GM12874 (cell line): ENCODE measurements around the gene TEX22.

Experiments used
- CTCF ChIP-seq: IDR thresholded peaks from 2 replicates; pipeline ENCODE4 v1.5.1; 2011; ENCODE audit warnings: low read depth, mild to moderate bottlenecking, control low read depth, low read length, moderate library complexity; ENCODE audit not compliant: insufficient read depth

The TEX22 gene

GRCh38 chr14:105417690-105418121 lies 19.4 kb downstream of the TEX22 start:
- TF ChIP-seq CTCF, result no peak

GRCh38 chr14:105418269-105419194 lies 20.2 kb downstream of the TEX22 start:
- TF ChIP-seq CTCF, result no peak

DNA sequence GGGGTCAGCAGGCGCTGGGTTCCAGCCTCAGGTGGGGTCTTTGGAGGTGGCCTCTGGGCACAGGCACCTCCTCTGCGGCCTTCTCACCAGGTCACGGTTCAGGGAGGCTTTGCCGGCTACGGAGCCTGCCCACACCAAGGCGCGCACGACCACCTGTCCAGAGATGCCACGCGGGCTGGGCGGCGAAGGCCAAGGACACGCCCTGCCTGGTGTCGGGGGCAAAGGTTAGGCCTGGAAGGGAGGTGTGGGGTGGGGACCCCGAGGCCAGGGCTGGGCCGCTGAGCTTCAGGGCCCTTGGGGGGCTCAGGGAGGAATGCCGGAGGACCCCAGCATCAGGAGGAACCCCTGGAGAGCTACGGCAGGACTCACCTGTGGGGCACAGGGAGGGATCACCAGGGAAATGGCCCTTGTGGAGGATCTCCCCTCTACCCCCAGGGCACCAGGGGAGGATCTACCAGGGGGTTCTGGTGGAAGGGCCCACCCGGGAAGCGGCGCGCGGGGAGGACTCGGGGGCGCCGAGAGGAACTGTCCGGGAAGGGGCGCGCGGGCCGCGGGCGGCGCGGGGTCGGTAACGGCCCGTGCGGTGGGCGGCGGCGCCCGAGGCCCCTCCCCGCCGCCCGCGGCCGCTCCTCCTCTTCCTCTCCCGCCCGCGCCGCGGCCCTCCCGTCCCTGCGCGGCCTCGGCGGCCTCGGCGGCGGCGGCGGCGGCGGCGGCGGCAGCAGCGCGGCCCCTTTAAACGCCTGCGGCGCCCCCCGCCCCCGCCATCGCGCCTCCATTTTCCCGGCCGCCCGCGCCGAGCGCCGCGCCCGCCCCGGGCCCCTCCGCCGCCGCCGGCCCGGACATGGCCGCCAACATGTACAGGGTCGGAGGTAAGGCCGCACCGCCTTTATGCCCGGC lies 21.1 kb downstream of the TEX22 start, which contains the start of gene MTA1:
Gene MTA1, plus strand, starts transcription at position 633 of the 897 bp plus-strand sequence. Its CDS starts 209 bp downstream, at position 842.
- TF ChIP-seq CTCF, result no peak

DNA sequence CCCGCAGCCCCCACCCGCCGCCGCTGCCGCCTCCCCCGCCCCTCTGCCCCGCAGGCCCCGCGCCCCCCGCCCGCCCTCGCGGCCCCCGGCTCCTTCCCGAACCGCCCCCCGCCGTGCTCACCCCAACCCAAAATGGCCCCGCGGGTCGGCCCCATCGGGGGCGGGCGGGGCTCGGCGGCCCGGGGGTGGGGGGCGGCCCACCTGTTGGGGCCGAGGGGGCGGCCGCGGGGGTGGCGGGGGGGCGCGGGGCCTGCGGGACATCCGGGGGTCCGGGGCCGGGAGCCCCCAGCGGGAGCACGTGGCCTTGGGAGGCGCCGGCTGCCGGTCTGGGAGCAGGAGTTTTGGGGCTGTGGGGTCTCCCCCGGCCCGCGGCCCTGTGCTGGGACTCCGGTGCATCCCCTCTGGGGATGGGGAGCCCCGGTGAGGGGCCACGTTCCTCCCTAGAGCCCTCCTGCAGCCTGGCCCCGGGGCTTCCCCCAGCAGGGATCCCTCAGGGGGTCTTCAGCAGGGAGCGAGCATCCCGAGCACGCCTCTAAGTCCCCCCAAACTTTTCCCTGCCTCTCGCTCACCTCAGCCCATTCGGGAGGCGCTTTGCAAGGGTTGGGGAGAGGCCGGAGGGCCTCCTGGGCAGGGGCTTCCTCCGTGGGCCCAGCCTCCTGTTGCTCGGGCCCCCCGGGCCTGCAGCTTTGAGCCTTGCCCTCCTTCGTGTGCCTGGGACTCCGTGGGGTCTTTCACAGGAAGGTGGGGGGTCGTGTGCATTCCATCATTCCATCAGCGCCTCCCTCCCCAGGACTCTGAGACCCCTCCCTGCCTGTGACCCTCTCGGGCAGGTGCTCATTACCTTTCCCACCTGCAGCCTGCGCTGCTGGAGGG lies 22.0 kb downstream of the TEX22 start:
- no peak for TF ChIP-seq CTCF

DNA sequence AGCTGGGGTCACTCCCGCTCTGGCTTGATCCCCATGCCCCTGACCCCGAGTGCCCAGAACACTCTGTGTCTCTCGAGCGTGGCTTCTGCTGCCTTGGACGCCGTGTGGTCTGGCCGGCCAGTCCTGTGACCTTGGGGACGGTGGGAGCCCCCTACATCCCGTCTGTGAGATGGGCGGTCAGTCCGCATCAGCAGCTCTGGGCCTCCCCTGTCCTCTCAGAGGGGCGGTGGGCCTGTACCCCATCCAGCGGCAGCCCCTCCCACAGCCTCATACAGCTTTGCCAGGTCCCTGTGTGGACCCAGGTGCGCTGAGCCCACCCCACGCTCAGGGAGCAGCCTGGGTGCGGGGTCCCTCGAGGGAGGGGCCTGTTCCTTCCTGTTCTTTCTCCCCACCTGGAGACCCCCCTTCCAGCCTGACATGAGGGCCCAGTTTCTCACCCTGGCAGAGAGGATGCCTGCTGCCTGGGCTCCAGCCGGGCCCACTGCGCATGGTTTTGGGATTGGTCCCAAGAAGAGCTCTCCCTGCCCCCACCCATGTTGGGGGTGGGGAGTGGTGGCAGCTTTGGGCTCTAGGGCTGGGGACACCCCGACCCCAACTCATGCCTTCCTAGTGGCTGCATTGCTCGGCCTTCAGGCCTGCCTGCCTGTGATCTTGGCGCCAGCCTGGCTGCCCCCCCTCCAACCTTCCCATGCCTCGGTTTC lies 22.8 kb downstream of the TEX22 start:
- TF ChIP-seq CTCF, result no peak

DNA sequence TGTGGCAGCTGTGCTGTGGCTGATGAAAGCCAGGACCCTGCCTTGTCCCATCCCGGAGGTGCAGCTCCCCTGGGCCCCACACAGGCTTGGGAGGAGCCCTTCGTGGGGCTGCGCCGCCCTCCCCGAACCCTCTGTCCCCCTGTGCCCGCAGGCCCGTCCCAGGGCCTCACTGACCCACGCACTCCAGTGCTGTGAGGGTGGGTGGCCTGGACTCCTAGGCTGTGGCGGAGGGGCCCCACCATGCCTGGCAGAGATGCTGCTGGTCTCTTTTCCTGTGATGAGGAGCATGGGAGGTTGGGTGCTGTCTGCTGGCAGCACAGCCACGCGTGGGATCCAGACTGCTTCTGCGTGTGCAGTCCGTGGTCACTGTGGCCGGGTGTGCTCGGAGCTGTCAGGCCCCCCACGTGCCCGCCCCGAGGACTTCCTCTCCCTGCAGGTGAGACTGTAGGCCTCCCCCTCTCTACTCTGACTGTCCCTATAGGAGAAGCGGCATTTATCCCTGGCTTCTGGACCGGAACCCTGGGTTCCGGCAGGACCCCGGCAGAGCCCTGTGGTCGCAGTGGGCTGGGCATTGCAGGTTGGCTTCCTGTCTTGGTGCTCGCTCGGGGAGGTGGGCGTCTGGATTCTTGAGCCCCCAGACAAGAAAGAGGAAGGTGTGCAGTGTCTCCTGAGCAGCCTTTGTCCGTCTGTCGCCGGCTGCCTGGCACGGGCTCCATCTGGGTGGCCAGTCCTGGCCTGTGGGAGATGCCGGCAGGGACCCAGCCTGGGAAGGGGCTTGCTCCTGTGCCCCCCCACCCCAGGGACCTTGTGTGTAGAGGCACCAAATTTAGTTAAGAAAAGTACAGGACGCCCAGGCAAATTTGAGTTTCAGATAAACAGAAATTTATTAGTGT lies 23.6 kb downstream of the TEX22 start:
- no peak for TF ChIP-seq CTCF
